Spleen (tissue), 11 donors: ENCODE measurements around the gene HEG1. TPM values are rescaled to one million over a fixed set of nuclear protein-coding genes. Genes with fewer than 3 reads are reported as not detected.

ENCODE experiments used
- DNase-seq: peaks from one replicate; pipeline ENCODE4 v3.0.0-alpha.2; 2020
- H3K27ac ChIP-seq, 8 donors: fragments of 200-600 bp; sonication (generic) in 7 of 8; 1 replicate in 4 of 8; 2 replicates in 4 of 8; pipeline versions ENCODE4 v1.5.0 to v1.8.0; 2016 to 2021; ENCODE audit warnings: inconsistent platforms in 4 of 8, mild to moderate bottlenecking in 4 of 8, moderate library complexity in 1 of 8
- H3K27me3 ChIP-seq, 7 donors: fragments of 200-600 bp; sonication (generic) in 6 of 7; replicated peaks in 1 of 7; 1 replicate in 4 of 7; 2 replicates in 3 of 7; pipeline versions ENCODE4 v1.5.0 to v1.8.0; 2016 to 2021; ENCODE audit warnings: inconsistent platforms in 3 of 7, mild to moderate bottlenecking in 1 of 7
- H3K36me3 ChIP-seq, 6 donors: fragments of 200-600 bp; sonication (generic) in 5 of 6; 1 replicate in 4 of 6; 2 replicates in 2 of 6; pipeline versions ENCODE4 v1.5.0 to v1.8.0; 2016 to 2021; ENCODE audit warnings: inconsistent platforms in 2 of 6
- H3K4me1 ChIP-seq, 6 donors: fragments of 200-600 bp; sonication (generic) in 5 of 6; 1 replicate in 3 of 6; 2 replicates in 3 of 6; pipeline versions ENCODE4 v1.5.0 to v1.8.0; 2016 to 2021; ENCODE audit warnings: inconsistent platforms in 3 of 6
- H3K4me3 ChIP-seq, 8 donors: fragments of 200-600 bp; sonication (generic) in 7 of 8; 1 replicate in 4 of 8; 2 replicates in 4 of 8; pipeline versions ENCODE4 v1.5.0 to v1.8.0; 2016 to 2021; ENCODE audit warnings: inconsistent platforms in 4 of 8, mild to moderate bottlenecking in 4 of 8, moderate library complexity in 2 of 8
- H3K9me3 ChIP-seq, 8 donors: fragments of 200-600 bp; sonication (generic) in 7 of 8; 1 replicate in 4 of 8; 2 replicates in 4 of 8; pipeline versions ENCODE4 v1.5.0 to v1.8.0; 2016 to 2021; ENCODE audit warnings: inconsistent platforms in 4 of 8
- POLR2A ChIP-seq, 3 donors: fragments of 450-650 bp; IDR thresholded peaks; one replicate each; pipeline ENCODE4 v1.5.1; 2017; ENCODE audit warnings: antibody characterized with exemption in 3 of 3, mild to moderate bottlenecking in 1 of 3
- POLR2AphosphoS5 ChIP-seq, 3 donors: sonication (generic); formaldehyde crosslinking; IDR thresholded peaks; one replicate each; pipeline ENCODE4 v1.5.1; 2017; ENCODE audit warnings: antibody characterized with exemption in 3 of 3
- WGBS, 5 donors: extraction: QIAGEN DNeasy Blood & Tissue Kit in 3 of 5; methylation state at CpG; one replicate each; pipeline versions ENCODE4 v1.1.5 to v1.1.7; 2013 to 2018; 5-methylcytosine and 5-hydroxymethylcytosine counted together
- intact Hi-C: fragments of 100-400 bp; cut with DNase I; formaldehyde crosslinking; loops from one replicate; pipeline ENCODE4 v1.15.0; 2023; ENCODE audit warnings: low total_unique reads
- polyA plus RNA-seq, 3 donors: library from polyadenylated mRNA; stranded (reverse); fragments of 200-250 nt; gene quantifications; one replicate each; pipeline ENCODE4 v1.2.1, GENCODE V29; 2013
- total RNA-seq, 7 donors: library from RNA; depleted of rRNA in 3 of 7; stranded (reverse); fragments of >200 nt in 3 of 7; fragmentation: NEBNext Ultra II Directional in 4 of 7; extraction: Animal tissue kit (Norgen Biotek cat#: 25700) in 4 of 7; gene quantifications; one replicate each; pipeline versions ENCODE4 v1.1.0 to v1.2.1, GENCODE V29; 2016 to 2021
- TF ChIP-seq, protein P1 (sequence below), 11 experiments: fragments of 200-600 bp in 7 of 11; fragments of 450-650 bp in 4 of 11; sonication (generic) in 4 of 11; IDR thresholded peaks in 8 of 11; conservative IDR thresholded peaks in 3 of 11; 1 replicate in 7 of 11; 2 replicates in 4 of 11; pipeline versions ENCODE4 v1.4.0 to v1.8.0; 2016 to 2021; ENCODE audit warnings: antibody characterized with exemption in 11 of 11, inconsistent platforms in 4 of 11, mild to moderate bottlenecking in 1 of 11
- donor health status: healthy with polysubstance abuse.
- donor health status: DM: no; HTN: no; CAD: no; lungs with moderate emphysema.
- donor health status: DM: no; HTN: no; CAD: no.
- donor health status: Bipolar disorder and iron deficiency.
- donor health status: healthy.
- donor health status: DM: no; HTN: no; CAD: no.
- donor health status: DM: yes; HTN: yes; CAD: no.

Gene HEG1
- total and polyA plus RNA-seq, 10 donors, result 3.1 to 87.9 (median 64.7) TPM

DNA sequence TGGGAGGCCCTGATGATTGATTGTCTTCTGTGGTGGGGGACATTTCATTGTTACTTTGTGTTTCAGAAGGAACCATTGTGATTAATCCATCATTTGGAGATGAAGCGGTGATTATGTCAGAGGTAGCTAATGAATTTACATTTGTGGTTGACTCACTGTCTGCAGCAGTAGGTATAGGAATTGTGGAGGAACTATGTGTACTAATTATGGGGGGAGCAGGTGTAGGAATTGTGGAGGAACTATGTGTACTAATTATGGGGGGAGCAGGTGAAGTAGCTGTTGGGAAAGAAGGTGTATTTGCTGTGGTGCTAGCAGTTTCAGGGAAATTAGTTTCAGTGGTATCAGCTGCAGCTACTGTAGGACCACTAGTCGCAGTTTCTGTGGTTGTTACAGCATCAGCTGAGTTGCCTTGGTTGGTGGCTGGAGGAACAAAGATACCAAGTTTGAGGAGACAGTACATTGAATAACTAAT is 128.2 kb downstream of the HEG1 start:
- TF ChIP-seq, protein P1, sequence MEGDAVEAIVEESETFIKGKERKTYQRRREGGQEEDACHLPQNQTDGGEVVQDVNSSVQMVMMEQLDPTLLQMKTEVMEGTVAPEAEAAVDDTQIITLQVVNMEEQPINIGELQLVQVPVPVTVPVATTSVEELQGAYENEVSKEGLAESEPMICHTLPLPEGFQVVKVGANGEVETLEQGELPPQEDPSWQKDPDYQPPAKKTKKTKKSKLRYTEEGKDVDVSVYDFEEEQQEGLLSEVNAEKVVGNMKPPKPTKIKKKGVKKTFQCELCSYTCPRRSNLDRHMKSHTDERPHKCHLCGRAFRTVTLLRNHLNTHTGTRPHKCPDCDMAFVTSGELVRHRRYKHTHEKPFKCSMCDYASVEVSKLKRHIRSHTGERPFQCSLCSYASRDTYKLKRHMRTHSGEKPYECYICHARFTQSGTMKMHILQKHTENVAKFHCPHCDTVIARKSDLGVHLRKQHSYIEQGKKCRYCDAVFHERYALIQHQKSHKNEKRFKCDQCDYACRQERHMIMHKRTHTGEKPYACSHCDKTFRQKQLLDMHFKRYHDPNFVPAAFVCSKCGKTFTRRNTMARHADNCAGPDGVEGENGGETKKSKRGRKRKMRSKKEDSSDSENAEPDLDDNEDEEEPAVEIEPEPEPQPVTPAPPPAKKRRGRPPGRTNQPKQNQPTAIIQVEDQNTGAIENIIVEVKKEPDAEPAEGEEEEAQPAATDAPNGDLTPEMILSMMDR (IDR thresholded peaks at IDR 0.05 in 8 of 11, conservative IDR thresholded peaks at IDR 0.05 in 3 of 11), result no peak
- TF ChIP-seq POLR2AphosphoS5 (IDR thresholded peaks at IDR 0.05) (no peak), POLR2A (IDR thresholded peaks at IDR 0.05) (no peak)
- Histone ChIP-seq H3K27ac (peak overlapping the region in 3 of 8 donors; percentile 36 to 45 (median 43)), H3K4me3 (no peak overlapping the region), H3K9me3 (no peaks in the 10 kb centered on the region), H3K4me1 (peaks cover 0 to 4% (median 0%) of the 10 kb centered on the region in 6 donors), H3K27me3 (no peaks in the 10 kb centered on the region), H3K36me3 (no peaks in the 10 kb centered on the region)
- DNase-seq, result no peak
- 73 to 83% (median 80%) methylated on average over 2 of the region's 2 CpGs for WGBS, 5 donors
- intact Hi-C loops, result loop anchor here (5.0 to 10.0 kb wide), 2 partner anchors 510 to 657 kb away; no protein-coding TSS in a partner anchor

DNA sequence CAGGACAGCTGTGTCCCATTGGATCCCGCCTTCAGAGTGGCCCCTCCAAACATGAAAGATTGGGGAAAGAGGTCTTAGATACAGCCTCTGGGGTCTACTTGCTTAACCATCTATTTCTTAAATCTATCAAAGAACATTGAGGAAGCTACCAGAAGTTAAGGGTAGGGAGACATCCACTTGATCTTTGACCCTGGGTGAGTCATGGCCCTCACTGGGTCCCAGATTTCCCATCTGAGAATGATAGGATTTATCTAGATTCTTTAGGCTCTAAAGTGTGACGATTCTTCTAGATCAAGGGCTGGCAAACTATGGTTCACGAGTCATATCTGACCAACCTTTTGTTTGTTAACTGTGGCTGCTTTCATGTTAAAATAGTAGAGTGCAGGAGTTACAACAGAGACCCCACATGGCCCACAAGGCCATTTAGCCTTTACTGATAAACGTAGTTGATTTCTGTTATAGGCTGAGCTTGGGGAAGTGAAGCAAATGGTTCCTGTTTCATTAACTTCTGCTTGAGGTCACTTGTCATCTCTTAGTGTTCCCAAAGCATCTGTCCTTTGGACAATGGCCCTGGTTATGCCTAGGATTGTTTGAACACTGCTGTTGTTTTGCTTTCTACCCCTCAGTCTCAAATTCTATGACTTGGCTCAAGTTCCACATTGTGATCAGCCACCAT is 129.2 kb downstream of the HEG1 start:
- intact Hi-C loops, result loop anchor here (5.0 to 10.0 kb wide), 2 partner anchors 511 to 658 kb away; no protein-coding TSS in a partner anchor
- H3K36me3 ChIP-seq, result no peaks in the 10 kb centered on the region
- H3K27me3 ChIP-seq, result no peaks in the 10 kb centered on the region
- H3K4me1 ChIP-seq, result peaks cover 0 to 4% (median 0%) of the 10 kb centered on the region in 6 donors
- no peak for DNase-seq
- H3K27ac ChIP-seq, result peak overlapping the region in 2 of 8 donors; percentile 36 to 45
- TF ChIP-seq POLR2AphosphoS5 (IDR thresholded peaks at IDR 0.05), result no peak
- no peak for TF ChIP-seq POLR2A (IDR thresholded peaks at IDR 0.05)
- TF ChIP-seq, protein P1 (IDR thresholded peaks at IDR 0.05 in 8 of 11, conservative IDR thresholded peaks at IDR 0.05 in 3 of 11), result no peak
- no peak overlapping the region for H3K4me3 ChIP-seq
- 57 to 70% (median 66%) methylated on average over 4 of the region's 4 CpGs for WGBS, 5 donors
- no peaks in the 10 kb centered on the region for H3K9me3 ChIP-seq

DNA sequence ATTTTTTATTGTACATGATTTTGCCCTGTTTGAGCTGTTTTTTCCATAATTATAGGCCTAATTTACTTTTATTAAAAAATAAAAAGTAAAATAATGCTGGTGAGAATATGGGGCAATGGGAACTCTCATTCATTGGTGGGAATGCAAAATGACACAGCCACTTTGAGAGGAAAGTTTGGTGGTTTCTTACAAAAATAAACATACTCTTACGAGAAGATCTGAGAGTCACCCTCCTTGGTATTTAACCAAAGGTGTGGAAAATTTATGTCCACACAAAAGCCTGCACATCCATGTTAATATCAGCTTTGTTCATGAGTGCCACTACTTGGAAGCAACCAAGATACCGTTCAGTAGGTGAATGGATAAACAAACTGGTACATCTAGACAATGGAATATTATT is 131.1 kb downstream of the HEG1 start:
- DNase-seq, result no peak
- Histone ChIP-seq H3K4me3 (no peak overlapping the region), H3K27ac (no peak overlapping the region), H3K4me1 (peaks cover 0 to 4% (median 0%) of the 10 kb centered on the region in 6 donors), H3K27me3 (no peaks in the 10 kb centered on the region), H3K36me3 (no peaks in the 10 kb centered on the region), H3K9me3 (no peaks in the 10 kb centered on the region)
- TF ChIP-seq POLR2A (IDR thresholded peaks at IDR 0.05), result no peak
- no peak for TF ChIP-seq POLR2AphosphoS5 (IDR thresholded peaks at IDR 0.05)
- TF ChIP-seq, protein P1 (IDR thresholded peaks at IDR 0.05 in 8 of 11, conservative IDR thresholded peaks at IDR 0.05 in 3 of 11), result no peak
- WGBS, 5 donors, result 82 to 89% (median 88%) methylated on average over 2 of the region's 2 CpGs
- intact Hi-C loops, result loop anchor here (5.0 to 10.0 kb wide), 2 partner anchors 513 to 660 kb away; no protein-coding TSS in a partner anchor

DNA sequence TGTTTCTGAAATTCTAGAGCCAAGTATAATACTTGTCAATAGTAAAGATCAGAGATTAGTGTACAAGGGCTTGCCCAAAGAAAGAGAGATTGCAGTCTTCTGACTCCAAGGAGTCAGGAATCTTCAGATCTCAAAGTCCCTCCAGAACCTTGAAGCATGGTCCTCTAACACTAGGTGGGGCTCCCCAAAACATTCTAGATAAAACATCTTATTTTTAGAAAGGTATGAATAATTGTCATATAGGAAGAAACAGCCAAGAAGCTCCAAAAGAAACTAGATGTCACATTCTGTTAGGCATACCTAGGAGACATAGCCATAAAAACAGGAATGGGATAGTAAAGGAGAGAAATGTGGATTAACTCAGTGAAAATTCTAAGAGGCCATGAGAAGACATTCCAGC is 132.0 kb downstream of the HEG1 start:
- Histone ChIP-seq H3K36me3 (no peaks in the 10 kb centered on the region), H3K27me3 (no peaks in the 10 kb centered on the region), H3K4me1 (peaks cover 0 to 4% (median 0%) of the 10 kb centered on the region in 6 donors), H3K27ac (no peak overlapping the region), H3K9me3 (no peaks in the 10 kb centered on the region), H3K4me3 (no peak overlapping the region)
- intact Hi-C loops, result loop anchor here (10.0 kb wide), 1 partner anchor 661 kb away; no protein-coding TSS in a partner anchor
- TF ChIP-seq POLR2A (IDR thresholded peaks at IDR 0.05) (no peak), POLR2AphosphoS5 (IDR thresholded peaks at IDR 0.05) (no peak)
- TF ChIP-seq, protein P1 (IDR thresholded peaks at IDR 0.05 in 8 of 11, conservative IDR thresholded peaks at IDR 0.05 in 3 of 11), result no peak
- DNase-seq, result no peak
